Measurements from ENCODE around the gene MMP23B.
"Not testable (repeated sequence)": the region's sequence is repeated elsewhere in the genome, so short reads cannot be mapped to it uniquely, and the experiment has no call there.

The MMP23B gene

GRCh38 chr1:1627829-1628753 is 3.9 kb upstream of the MMP23B start:
- H3K9me3 Mint-ChIP-seq = no peaks in the 10 kb centered on the region
- DNase-seq (ENCODE audit: low spot score) = no peak
- H3K27ac Mint-ChIP-seq = no peak overlapping the region
- H3K36me3 Mint-ChIP-seq (ENCODE audit: low read depth) = peaks cover 2% of the 10 kb centered on the region
- H3K27me3 Mint-ChIP-seq (ENCODE audit: low read depth) = peaks cover 4% of the 10 kb centered on the region
- peaks cover 2% of the 10 kb centered on the region for H3K4me1 Mint-ChIP-seq (ENCODE audit: low read depth)
- no peak overlapping the region for H3K4me3 Mint-ChIP-seq

DNA sequence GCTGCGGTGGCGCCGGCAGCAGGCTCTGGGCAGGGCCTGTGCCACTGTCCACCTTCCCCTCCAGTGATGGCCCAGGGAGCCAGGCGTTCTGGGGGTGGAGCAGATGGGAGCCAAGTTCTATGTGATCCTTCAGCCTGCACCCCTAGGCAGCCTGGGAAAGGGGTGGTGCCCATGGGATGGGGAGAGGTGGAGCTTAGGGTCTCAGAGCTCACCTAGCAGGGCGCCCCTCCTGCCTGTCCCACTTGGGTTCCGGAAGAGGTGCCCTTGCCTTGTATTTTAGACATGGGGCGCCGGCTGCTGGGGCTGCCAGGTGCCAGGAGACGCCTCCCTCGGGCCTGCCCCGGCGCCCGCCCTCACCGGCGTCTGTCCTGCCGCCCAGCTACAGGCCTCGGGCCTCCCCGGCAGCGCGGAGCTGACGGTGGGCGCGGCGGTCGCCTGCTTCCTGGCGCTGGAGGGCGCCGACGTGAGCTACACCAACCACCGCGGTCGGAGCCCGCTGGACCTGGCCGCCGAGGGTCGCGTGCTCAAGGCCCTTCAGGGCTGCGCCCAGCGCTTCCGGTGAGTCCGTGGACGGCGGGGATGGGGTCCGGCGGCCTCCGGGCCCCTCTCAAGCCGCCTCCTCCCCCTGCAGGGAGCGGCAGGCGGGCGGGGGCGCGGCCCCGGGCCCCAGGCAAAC is 3.1 kb upstream of the MMP23B start:
- H3K27me3 Mint-ChIP-seq (ENCODE audit: low read depth) = peaks cover 4% of the 10 kb centered on the region
- peaks cover 2% of the 10 kb centered on the region for H3K36me3 Mint-ChIP-seq (ENCODE audit: low read depth)
- DNase-seq (ENCODE audit: low spot score) = no peak
- no peaks in the 10 kb centered on the region for H3K9me3 Mint-ChIP-seq
- H3K4me1 Mint-ChIP-seq (ENCODE audit: low read depth) = peaks cover 2% of the 10 kb centered on the region
- H3K27ac Mint-ChIP-seq = no peak overlapping the region
- no peak overlapping the region for H3K4me3 Mint-ChIP-seq

DNA sequence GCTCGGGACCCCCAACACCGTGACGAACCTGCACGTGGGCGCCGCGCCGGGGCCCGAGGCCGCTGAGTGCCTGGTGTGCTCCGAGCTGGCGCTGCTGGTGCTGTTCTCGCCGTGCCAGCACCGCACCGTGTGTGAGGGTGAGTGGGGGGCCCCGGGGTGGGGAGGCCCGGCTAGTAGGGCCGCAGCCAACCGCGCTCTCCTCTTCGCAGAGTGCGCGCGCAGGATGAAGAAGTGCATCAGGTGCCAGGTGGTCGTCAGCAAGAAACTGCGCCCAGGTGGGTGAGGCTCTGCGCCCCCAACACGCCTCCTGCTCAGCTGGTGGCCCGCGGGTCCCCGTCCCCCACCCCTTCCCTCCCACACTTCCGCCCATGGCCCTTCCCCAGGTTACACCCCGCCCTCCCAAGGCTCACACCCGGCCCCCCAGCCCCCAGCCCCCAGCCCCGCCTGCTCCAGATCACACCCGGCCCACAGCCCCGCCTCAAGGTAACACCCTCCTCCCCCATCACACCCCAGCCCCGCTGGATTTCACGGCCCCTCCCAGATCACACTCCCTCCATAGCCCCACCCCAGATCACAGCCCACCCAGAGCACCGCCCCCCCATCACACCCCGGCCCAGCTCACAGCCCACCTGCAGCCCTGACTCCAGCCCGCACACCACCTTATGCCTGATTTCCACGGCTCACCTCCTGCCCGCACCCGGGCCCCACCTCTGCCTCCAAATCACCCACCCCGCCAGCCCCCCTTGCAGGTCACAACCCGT is 2.4 kb upstream of the MMP23B start:
- peaks cover 4% of the 10 kb centered on the region for H3K27me3 Mint-ChIP-seq (ENCODE audit: low read depth)
- no peak for DNase-seq (ENCODE audit: low spot score)
- H3K4me3 Mint-ChIP-seq = peak overlapping the region; percentile 48
- peak overlapping the region; percentile 86 for H3K27ac Mint-ChIP-seq
- peaks cover 2% of the 10 kb centered on the region for H3K4me1 Mint-ChIP-seq (ENCODE audit: low read depth)
- H3K9me3 Mint-ChIP-seq = no peaks in the 10 kb centered on the region
- H3K36me3 Mint-ChIP-seq (ENCODE audit: low read depth) = peaks cover 2% of the 10 kb centered on the region

DNA sequence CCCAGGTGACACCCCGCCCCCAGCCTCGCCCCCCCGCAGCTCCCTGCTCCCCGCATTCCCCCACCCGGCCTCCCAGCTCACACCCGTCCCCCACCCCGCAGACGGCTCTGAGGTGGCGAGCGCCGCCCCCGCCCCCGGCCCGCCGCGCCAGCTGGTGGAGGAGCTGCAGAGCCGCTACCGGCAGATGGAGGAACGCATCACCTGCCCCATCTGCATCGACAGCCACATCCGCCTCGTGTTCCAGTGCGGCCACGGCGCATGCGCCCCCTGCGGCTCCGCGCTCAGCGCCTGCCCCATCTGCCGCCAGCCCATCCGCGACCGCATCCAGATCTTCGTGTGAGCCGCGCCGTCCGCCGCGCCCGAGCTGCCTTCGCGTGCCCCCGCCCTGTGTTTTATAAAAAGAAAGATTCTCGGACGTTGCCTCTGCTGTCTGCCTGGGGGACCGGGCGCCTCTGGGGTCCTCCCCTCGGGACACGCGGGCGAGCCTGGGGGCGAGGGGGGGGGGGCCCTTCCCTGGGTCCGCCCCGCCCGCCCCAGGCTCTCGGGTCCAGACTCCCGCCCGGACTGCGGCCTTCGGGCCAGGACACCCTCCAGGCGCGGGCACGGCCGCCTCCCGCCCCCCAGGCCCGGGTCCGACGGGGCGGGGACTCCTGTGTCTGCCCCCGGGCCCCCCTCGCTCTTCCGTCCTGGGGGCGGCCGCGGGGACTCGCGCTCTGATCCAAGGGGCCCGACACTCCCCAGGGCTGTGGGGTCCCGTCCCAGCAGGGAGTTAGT is 1.6 kb upstream of the MMP23B start:
- H3K27me3 Mint-ChIP-seq (ENCODE audit: low read depth) = peaks cover 4% of the 10 kb centered on the region
- peak overlapping the region; percentile 90 for H3K27ac Mint-ChIP-seq
- peaks cover 2% of the 10 kb centered on the region for H3K36me3 Mint-ChIP-seq (ENCODE audit: low read depth)
- H3K9me3 Mint-ChIP-seq = no peaks in the 10 kb centered on the region
- DNase-seq (ENCODE audit: low spot score) = peak; percentile 93
- H3K4me3 Mint-ChIP-seq = peak overlapping the region; percentile 83
- peaks cover 2% of the 10 kb centered on the region for H3K4me1 Mint-ChIP-seq (ENCODE audit: low read depth)

- Mint-ChIP-seq H3K4me1 (ENCODE audit: low read depth) (peaks cover 2% of the 10 kb centered on the region), H3K27me3 (ENCODE audit: low read depth) (peaks cover 4% of the 10 kb centered on the region), H3K27ac (peak overlapping the region; percentile 68), H3K36me3 (ENCODE audit: low read depth) (peaks cover 2% of the 10 kb centered on the region), H3K9me3 (no peaks in the 10 kb centered on the region), H3K4me3 (no peak overlapping the region)
- DNase-seq (ENCODE audit: low spot score) = no peak
Measured at GRCh38 chr1:1630965-1631781, 800 bp upstream of the MMP23B start.

DNA sequence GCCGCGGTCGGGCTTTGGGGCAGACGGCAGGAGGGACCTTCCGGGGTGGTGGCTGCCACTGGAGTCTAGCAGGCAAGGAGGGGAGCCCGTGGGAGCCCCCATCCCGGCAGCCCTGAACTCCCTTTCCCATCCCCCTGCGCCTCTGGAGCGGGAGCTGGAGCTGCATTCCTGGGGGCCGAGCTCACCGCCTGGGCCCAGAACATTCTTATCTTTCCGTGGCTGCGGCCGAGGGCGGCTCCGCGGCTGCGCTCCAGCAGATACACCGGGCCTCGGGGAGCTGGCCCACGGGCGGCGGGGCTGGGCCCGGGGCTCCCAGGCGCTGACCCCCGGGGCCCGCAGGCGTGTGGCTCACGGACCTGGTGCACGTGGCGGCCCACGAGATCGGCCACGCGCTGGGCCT is 1.4 kb downstream of the MMP23B start:
- not testable (repeated sequence) for H3K4me3 Mint-ChIP-seq; DNase-seq (ENCODE audit: low spot score); H3K36me3 Mint-ChIP-seq (ENCODE audit: low read depth); H3K27me3 Mint-ChIP-seq (ENCODE audit: low read depth); H3K27ac Mint-ChIP-seq; H3K9me3 Mint-ChIP-seq; H3K4me1 Mint-ChIP-seq (ENCODE audit: low read depth)

- not testable (repeated sequence) for H3K9me3 Mint-ChIP-seq; DNase-seq (ENCODE audit: low spot score); H3K4me1 Mint-ChIP-seq (ENCODE audit: low read depth); H3K36me3 Mint-ChIP-seq (ENCODE audit: low read depth); H3K4me3 Mint-ChIP-seq; H3K27ac Mint-ChIP-seq; H3K27me3 Mint-ChIP-seq (ENCODE audit: low read depth)
Measured at GRCh38 chr1:1634613-1635012, 2.6 kb downstream of the MMP23B start.

DNA sequence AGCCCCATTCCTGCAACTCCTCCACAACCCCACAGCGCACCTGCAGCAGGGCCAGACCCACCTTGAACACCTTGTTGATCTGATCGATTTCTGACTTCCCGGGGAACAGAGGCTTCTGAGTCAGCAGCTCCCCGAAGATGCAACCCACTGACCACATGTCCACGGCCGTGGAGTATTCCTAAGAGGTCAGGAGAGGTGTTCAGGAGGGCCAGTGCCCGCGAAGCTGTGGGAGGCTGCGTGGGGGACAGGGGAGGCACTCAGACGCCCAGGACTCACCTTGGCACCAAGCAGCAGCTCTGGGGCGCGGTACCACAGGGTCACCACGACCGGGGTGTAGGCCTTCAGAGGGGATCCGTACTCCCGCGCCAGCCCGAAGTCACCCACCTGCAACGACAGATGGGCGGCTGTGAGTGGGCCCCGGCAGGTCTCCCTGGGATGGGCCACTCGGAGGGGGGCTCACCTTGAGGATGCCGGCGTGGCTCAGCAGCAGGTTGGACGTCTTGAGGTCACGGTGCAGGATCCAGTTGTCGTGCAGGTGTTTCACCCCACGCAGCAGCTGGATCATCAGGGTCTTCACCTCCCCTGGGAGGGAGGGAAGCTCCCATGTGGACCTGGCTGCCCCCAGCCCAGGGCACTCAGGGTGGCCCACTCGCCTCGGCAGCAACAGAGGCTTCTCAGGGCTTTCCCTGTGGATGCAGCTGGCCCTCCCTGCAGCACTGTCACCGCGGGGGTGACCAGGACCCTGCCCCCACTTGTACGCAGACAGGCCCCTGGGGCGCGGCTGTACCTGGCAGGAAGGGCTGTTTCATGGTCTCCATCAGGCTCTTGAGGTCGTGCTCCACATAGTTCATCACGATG is 4.9 kb downstream of the MMP23B start:
- H3K4me3 Mint-ChIP-seq; H3K36me3 Mint-ChIP-seq (ENCODE audit: low read depth); H3K27me3 Mint-ChIP-seq (ENCODE audit: low read depth); H3K9me3 Mint-ChIP-seq; H3K27ac Mint-ChIP-seq; DNase-seq (ENCODE audit: low spot score); H3K4me1 Mint-ChIP-seq (ENCODE audit: low read depth): not testable (repeated sequence)

- not testable (repeated sequence) for H3K27ac Mint-ChIP-seq; DNase-seq (ENCODE audit: low spot score); H3K4me1 Mint-ChIP-seq (ENCODE audit: low read depth); H3K4me3 Mint-ChIP-seq; H3K36me3 Mint-ChIP-seq (ENCODE audit: low read depth); H3K27me3 Mint-ChIP-seq (ENCODE audit: low read depth); H3K9me3 Mint-ChIP-seq
Measured at GRCh38 chr1:1637479-1637875, 5.5 kb downstream of the MMP23B start.

- not testable (repeated sequence) for H3K4me3 Mint-ChIP-seq; H3K9me3 Mint-ChIP-seq; H3K27me3 Mint-ChIP-seq (ENCODE audit: low read depth); H3K36me3 Mint-ChIP-seq (ENCODE audit: low read depth); H3K4me1 Mint-ChIP-seq (ENCODE audit: low read depth); H3K27ac Mint-ChIP-seq; DNase-seq (ENCODE audit: low spot score)
Measured at GRCh38 chr1:1638528-1638927, 6.6 kb downstream of the MMP23B start.

GRCh38 chr1:1639368-1639767 is 7.4 kb downstream of the MMP23B start:
- H3K36me3 Mint-ChIP-seq (ENCODE audit: low read depth); H3K27ac Mint-ChIP-seq; H3K9me3 Mint-ChIP-seq; DNase-seq (ENCODE audit: low spot score); H3K4me3 Mint-ChIP-seq; H3K4me1 Mint-ChIP-seq (ENCODE audit: low read depth); H3K27me3 Mint-ChIP-seq (ENCODE audit: low read depth): not testable (repeated sequence)

GRCh38 chr1:1640081-1640480 is 8.1 kb downstream of the MMP23B start:
- H3K36me3 Mint-ChIP-seq (ENCODE audit: low read depth); H3K9me3 Mint-ChIP-seq; H3K27me3 Mint-ChIP-seq (ENCODE audit: low read depth); H3K4me1 Mint-ChIP-seq (ENCODE audit: low read depth); H3K4me3 Mint-ChIP-seq; DNase-seq (ENCODE audit: low spot score); H3K27ac Mint-ChIP-seq: not testable (repeated sequence)

Data from T-helper 2 cell treated with Interferon-gamma antibody and Interleukin-4, amounts not matched to agents 5 μg/mL and 100 μg/mL, for 36 hours (primary cell).